ENCODE results near the gene LENEP.

- TF ChIP-seq CTCF (IDR thresholded peaks at IDR 0.05): no peak
- TF ChIP-seq POLR2A (IDR thresholded peaks at IDR 0.05): no peak
These were observed 49.9 kb downstream of the LENEP start for GRCh38 chr1:155043301-155043702.

All from vagina (tissue), 2 donors.